ENCODE data around the gene SH3RF2. TPM values are rescaled to one million over a fixed set of nuclear protein-coding genes. Genes with fewer than 3 reads are reported as not detected.

The SH3RF2 gene
- total RNA-seq, 1 donor from 2014 or later, result 0.38 TPM

- H3K27ac Mint-ChIP-seq (ENCODE audit: unreplicated experiment), result no peak overlapping the region
- TF ChIP-seq, protein P1, sequence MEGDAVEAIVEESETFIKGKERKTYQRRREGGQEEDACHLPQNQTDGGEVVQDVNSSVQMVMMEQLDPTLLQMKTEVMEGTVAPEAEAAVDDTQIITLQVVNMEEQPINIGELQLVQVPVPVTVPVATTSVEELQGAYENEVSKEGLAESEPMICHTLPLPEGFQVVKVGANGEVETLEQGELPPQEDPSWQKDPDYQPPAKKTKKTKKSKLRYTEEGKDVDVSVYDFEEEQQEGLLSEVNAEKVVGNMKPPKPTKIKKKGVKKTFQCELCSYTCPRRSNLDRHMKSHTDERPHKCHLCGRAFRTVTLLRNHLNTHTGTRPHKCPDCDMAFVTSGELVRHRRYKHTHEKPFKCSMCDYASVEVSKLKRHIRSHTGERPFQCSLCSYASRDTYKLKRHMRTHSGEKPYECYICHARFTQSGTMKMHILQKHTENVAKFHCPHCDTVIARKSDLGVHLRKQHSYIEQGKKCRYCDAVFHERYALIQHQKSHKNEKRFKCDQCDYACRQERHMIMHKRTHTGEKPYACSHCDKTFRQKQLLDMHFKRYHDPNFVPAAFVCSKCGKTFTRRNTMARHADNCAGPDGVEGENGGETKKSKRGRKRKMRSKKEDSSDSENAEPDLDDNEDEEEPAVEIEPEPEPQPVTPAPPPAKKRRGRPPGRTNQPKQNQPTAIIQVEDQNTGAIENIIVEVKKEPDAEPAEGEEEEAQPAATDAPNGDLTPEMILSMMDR (IDR thresholded peaks at IDR 0.05), result no peak
- DNase-seq (ENCODE audit: extremely low spot score, unreplicated experiment), result no peak
- H3K36me3 Mint-ChIP-seq (ENCODE audit: unreplicated experiment), result peaks cover 18% of the 10 kb centered on the region
- peaks cover 5% of the 10 kb centered on the region for H3K4me1 Mint-ChIP-seq (ENCODE audit: unreplicated experiment)
- H3K4me3 Mint-ChIP-seq (ENCODE audit: unreplicated experiment), result no peak overlapping the region
- H3K27me3 Mint-ChIP-seq (ENCODE audit: unreplicated experiment), result no peaks in the 10 kb centered on the region
- H3K9me3 Mint-ChIP-seq (ENCODE audit: unreplicated experiment), result no peaks in the 10 kb centered on the region
Measured at GRCh38 chr5:146109379-146109778, 173.0 kb downstream of the SH3RF2 start.

DNA sequence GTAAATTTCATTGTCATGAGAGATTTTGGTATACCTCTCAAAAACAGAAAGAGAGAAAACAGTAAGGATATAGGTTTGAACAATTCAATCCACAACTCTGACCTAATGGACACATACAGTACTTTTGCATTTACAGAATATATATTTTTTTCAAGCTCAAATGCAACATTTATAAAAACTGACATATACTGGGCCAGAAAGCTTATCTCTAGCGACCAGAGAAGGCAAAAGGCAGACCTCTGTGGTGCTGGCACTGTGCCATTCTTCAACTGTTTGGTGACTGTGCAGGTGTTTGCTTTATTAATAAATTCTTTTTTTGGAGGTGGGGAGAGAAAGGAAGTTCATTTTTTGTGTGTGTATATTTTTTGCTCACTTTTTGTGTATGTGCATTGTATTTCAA is 175.0 kb downstream of the SH3RF2 start:
- Mint-ChIP-seq H3K27me3 (ENCODE audit: unreplicated experiment) (no peaks in the 10 kb centered on the region), H3K27ac (ENCODE audit: unreplicated experiment) (no peak overlapping the region), H3K4me1 (ENCODE audit: unreplicated experiment) (peaks cover 5% of the 10 kb centered on the region), H3K9me3 (ENCODE audit: unreplicated experiment) (no peaks in the 10 kb centered on the region), H3K4me3 (ENCODE audit: unreplicated experiment) (no peak overlapping the region), H3K36me3 (ENCODE audit: unreplicated experiment) (peaks cover 18% of the 10 kb centered on the region)
- no peak for DNase-seq (ENCODE audit: extremely low spot score, unreplicated experiment)
- TF ChIP-seq, protein P1 (IDR thresholded peaks at IDR 0.05), result no peak

DNA sequence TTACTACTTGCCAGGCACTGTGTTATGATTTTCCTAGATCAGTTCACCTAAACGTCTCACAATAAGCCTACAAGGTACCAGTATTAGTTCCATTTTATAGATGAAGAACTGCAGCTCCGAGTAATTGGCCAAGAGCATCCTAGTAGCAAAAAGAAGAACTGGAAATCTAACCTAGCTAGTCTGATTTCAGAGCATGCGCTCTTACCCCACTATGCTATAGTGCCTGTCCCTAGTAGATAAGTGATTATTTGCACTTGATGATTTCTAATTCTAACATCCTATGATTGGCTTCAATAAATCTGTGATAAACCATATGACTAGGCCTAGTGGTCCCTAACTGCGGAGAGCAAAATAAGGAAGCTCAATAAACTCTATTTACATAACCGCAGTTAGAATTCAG is 176.1 kb downstream of the SH3RF2 start:
- Mint-ChIP-seq H3K4me3 (ENCODE audit: unreplicated experiment) (no peak overlapping the region), H3K4me1 (ENCODE audit: unreplicated experiment) (peaks cover 5% of the 10 kb centered on the region), H3K36me3 (ENCODE audit: unreplicated experiment) (peaks cover 23% of the 10 kb centered on the region), H3K9me3 (ENCODE audit: unreplicated experiment) (no peaks in the 10 kb centered on the region), H3K27ac (ENCODE audit: unreplicated experiment) (no peak overlapping the region), H3K27me3 (ENCODE audit: unreplicated experiment) (no peaks in the 10 kb centered on the region)
- TF ChIP-seq, protein P1 (IDR thresholded peaks at IDR 0.05), result no peak
- DNase-seq (ENCODE audit: extremely low spot score, unreplicated experiment), result no peak

Other genes with a start within 250 kb of the SH3RF2 start
- 4.7 and 6.0 TPM in 2 replicates for gene PRELID2, start 101.2 kb upstream of the SH3RF2 start, total RNA-seq
- gene GRXCR2, start 63.6 kb upstream of the SH3RF2 start, total RNA-seq, result not detected in 2 replicates
- gene PLAC8L1, start 169.0 kb downstream of the SH3RF2 start, total RNA-seq, result 1.4 and 2.1 TPM in 2 replicates
- 147 and 152 TPM in 2 replicates for gene LARS1, start 246.1 kb downstream of the SH3RF2 start, total RNA-seq